ENCODE measurements around the gene SLC23A1.

Gene SLC23A1

DNA sequence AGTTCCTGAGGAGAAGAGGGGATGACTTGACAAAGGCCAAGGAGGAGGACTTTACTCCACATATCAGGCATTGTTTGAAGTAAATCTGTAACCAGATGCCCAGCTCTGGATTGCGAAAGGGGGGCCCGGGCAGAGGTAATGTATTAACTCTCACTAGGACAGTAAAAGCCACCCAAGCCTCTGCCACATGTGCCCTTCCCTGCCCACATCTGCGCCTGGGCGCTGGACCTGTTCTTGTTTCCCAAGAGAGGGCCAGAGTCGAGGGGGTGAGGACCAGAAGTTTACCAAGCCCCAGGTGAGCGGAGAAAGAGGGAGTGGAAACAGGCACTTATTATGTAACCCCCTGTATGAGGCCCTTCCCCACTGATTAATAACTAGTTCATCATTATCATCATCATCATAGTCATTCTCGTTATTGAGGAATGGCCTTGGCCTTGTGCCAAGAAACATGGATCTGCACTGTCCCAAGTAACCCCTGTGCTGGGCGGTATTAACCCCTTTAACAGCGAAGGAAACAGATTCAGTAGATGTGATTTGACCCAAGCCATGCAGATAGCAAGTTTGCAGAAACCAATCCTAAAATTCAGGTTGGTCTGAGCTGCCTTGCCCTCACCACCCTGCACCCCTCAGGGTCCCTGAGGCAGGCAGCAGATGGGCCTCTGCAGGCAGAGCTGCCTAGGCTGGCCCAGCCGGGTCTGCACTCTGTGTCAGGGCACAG lies at the start of gene SLC23A1:
SLC23A1 (minus strand) TSS at position 23 of the 718 bp plus-strand sequence. CDS start 44 bp downstream, outside the sequence.
- in situ Hi-C loops (cut with HindIII; ENCODE audit: low pct_ligation_motif_present, low sequenced_read_pairs): no loop called here
- Histone ChIP-seq H3K27me3 (replicated peaks) (no peaks in the 10 kb centered on the region), H3K27ac (no peak within 1 kb of the TSS), H3K4me3 (ENCODE audit: low read depth, low read length) (no peak within 1 kb of the TSS), H3K36me3 (replicated peaks) (no peaks in the 10 kb centered on the region)
- TF ChIP-seq, protein P1, sequence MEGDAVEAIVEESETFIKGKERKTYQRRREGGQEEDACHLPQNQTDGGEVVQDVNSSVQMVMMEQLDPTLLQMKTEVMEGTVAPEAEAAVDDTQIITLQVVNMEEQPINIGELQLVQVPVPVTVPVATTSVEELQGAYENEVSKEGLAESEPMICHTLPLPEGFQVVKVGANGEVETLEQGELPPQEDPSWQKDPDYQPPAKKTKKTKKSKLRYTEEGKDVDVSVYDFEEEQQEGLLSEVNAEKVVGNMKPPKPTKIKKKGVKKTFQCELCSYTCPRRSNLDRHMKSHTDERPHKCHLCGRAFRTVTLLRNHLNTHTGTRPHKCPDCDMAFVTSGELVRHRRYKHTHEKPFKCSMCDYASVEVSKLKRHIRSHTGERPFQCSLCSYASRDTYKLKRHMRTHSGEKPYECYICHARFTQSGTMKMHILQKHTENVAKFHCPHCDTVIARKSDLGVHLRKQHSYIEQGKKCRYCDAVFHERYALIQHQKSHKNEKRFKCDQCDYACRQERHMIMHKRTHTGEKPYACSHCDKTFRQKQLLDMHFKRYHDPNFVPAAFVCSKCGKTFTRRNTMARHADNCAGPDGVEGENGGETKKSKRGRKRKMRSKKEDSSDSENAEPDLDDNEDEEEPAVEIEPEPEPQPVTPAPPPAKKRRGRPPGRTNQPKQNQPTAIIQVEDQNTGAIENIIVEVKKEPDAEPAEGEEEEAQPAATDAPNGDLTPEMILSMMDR (IDR thresholded peaks at IDR 0.05; ENCODE audit: low read depth, low read length, missing control alignments): no peak
- DNase-seq: no peak

DNA sequence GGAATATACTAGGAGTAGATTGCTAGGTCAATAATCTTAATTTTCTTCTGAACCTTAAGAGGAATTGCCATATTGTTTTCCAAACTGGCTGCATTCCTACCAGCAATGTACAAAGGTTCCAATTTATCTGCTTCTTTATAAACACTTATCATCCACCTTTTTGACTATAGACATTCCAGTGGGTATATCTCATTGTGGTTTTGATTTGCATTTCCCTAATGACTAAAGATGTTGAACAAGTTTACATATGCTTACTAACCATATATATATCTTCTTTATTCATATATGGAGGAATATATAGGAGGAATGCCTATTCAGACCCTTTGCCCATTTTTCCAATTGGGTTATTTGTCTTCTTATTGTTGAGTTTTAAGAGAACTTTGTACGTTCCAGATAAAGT lies 48.6 kb upstream of the SLC23A1 start:
- Histone ChIP-seq H3K36me3 (replicated peaks) (peaks cover 6% of the 10 kb centered on the region), H3K27ac (no peak overlapping the region), H3K4me3 (ENCODE audit: low read depth, low read length) (no peak overlapping the region), H3K27me3 (replicated peaks) (no peaks in the 10 kb centered on the region)
- TF ChIP-seq, protein P1 (IDR thresholded peaks at IDR 0.05; ENCODE audit: low read depth, low read length, missing control alignments): no peak
- no peak for DNase-seq
- in situ Hi-C loops (cut with HindIII; ENCODE audit: low pct_ligation_motif_present, low sequenced_read_pairs): no loop called here

DNA sequence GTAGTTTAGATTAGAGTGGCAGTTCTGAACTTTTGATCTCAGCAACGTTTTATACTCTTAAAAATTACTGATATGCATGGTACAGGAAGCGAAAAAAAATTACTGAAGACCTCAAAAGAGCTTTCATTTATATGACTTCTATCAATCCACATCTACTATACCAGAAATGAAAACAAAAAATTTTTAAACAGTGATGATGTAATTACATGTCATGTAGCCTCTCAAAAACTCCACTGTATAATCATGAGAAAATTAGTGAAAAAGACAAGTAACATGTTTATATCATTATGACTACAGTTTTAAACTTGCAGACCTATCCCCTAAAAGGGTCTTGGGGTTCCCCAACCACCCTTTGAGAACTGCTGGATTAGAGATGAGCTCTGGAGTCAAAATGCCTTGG lies 46.9 kb upstream of the SLC23A1 start:
- no peaks in the 10 kb centered on the region for H3K27me3 ChIP-seq (replicated peaks)
- in situ Hi-C loops (cut with HindIII; ENCODE audit: low pct_ligation_motif_present, low sequenced_read_pairs): no loop called here

DNA sequence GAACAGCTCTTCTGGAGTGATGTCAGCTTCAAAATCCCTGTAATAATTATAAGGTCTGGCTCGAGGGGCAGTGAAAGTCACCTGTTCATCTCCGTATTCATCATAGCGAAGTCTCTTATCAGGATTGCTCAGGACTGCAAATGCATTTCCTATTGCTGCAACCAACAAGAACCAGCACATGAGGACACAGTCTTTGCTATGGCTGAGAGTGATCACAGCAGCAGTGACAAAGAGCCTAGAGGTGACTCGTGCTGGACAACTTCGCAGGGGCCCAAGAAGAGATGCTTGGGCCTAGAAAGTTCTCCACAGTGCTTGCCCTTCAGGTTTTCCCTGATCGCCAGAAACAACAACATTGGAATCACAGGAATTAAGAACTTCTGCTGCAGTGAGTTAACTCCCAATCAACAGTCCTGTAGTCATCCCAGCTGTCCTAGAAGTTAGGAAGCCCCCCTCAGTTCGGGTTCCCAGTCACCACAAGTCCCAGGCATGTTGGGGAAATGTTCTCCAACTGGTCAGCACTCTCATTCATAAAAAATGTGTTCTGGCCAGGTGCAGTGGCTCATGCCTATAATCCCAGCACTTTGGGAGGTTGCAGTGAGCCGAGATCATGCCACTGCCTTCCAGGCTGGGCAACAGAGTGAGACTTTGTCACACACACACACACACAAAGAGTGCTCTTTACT lies 43.2 kb upstream of the SLC23A1 start:
- TF ChIP-seq, protein P1 (IDR thresholded peaks at IDR 0.05; ENCODE audit: low read depth, low read length, missing control alignments): no peak
- DNase-seq: peak; percentile 8
- peaks cover 20% of the 10 kb centered on the region for H3K36me3 ChIP-seq (replicated peaks)
- in situ Hi-C loops (cut with HindIII; ENCODE audit: low pct_ligation_motif_present, low sequenced_read_pairs): no loop called here
- no peaks in the 10 kb centered on the region for H3K27me3 ChIP-seq (replicated peaks)
- H3K27ac ChIP-seq: no peak overlapping the region
- no peak overlapping the region for H3K4me3 ChIP-seq (ENCODE audit: low read depth, low read length)

More for the DNA sequence above, 46.9 kb upstream of the SLC23A1 start:
- H3K36me3 ChIP-seq (replicated peaks): peaks cover 10% of the 10 kb centered on the region
- TF ChIP-seq, protein P1 (IDR thresholded peaks at IDR 0.05; ENCODE audit: low read depth, low read length, missing control alignments): no peak
- no peak for DNase-seq
- H3K4me3 ChIP-seq (ENCODE audit: low read depth, low read length): no peak overlapping the region
- no peak overlapping the region for H3K27ac ChIP-seq

DNA sequence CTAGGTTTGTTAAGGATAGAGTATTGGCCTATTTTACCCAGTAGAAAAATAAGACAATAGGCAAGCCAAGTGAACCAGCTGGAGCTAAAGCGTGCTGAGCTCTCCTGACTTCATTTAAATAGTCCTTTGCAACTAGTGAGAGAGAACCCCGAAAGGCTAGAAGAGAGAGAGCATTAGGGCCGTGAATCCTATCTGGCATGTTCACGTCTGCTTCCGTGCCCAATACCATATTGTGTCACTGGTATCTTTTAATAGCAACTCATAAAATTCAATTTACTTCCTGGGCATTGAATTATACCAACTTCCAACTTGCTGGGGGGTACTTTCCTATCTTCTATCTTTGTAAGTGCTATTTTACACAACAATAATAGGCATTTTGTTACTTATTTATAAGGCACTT lies 42.4 kb upstream of the SLC23A1 start:
- no peaks in the 10 kb centered on the region for H3K27me3 ChIP-seq (replicated peaks)
- H3K4me3 ChIP-seq (ENCODE audit: low read depth, low read length): no peak overlapping the region
- in situ Hi-C loops (cut with HindIII; ENCODE audit: low pct_ligation_motif_present, low sequenced_read_pairs): no loop called here
- H3K27ac ChIP-seq: no peak overlapping the region
- peaks cover 25% of the 10 kb centered on the region for H3K36me3 ChIP-seq (replicated peaks)
- TF ChIP-seq, protein P1 (IDR thresholded peaks at IDR 0.05; ENCODE audit: low read depth, low read length, missing control alignments): no peak
- no peak for DNase-seq
